ENCODE results near the gene TSPEAR. TPM values are rescaled to one million over a fixed set of nuclear protein-coding genes. Genes with fewer than 3 reads are reported as not detected.
A peak's percentile ranks its signal among the peaks of the same experiment; 100 is the strongest.

TSPEAR gene
- total and polyA plus RNA-seq, 2 of the 13 experiments (the other 11 are each of a cell fraction or from before 2014, with no cell fraction given) = 0.07 to 0.32 TPM

GRCh38 chr21:44702973-44703730, 8.2 kb downstream of the TSPEAR start (continued):
- TF ChIP-seq ZNF44 (CRISPR knock-in tag; IDR thresholded peaks at IDR 0.05) (peak; percentile 85; the same call in 1 of the 2 replicates), NFKB2 (CRISPR knock-in tag; IDR thresholded peaks at IDR 0.05; ENCODE audit: borderline replicate concordance) (peak; percentile 55; the same call in 1 of the 2 replicates), NRL (CRISPR knock-in tag; IDR thresholded peaks at IDR 0.05; ENCODE audit: borderline replicate concordance) (peak; percentile 64; the same call in 1 of the 2 replicates), ZNF556 (CRISPR knock-in tag; IDR thresholded peaks at IDR 0.05; ENCODE audit: borderline replicate concordance) (no peak), SRY (CRISPR knock-in tag; IDR thresholded peaks at IDR 0.05) (peak; percentile 71; the same call in 1 of the 2 replicates), ZFX (CRISPR knock-in tag; IDR thresholded peaks at IDR 0.05; ENCODE audit: low read depth) (peak; percentile 70), BHLHE40 (IDR thresholded peaks at IDR 0.05; ENCODE audit: low read length) (0 out of 2 replicates have a peak, but pooled peaks have one; percentile 25), CCDC6 (CRISPR knock-in tag; IDR thresholded peaks at IDR 0.05) (peak; percentile 59; the same call in 1 of the 2 replicates), MAX (IDR thresholded peaks at IDR 0.05) (peak; percentile 94), LCORL (IDR thresholded peaks at IDR 0.05) (no peak), LCORL (CRISPR knock-in tag; IDR thresholded peaks at IDR 0.05) (peak; percentile 63), GATAD2A (CRISPR knock-in tag; IDR thresholded peaks at IDR 0.05) (peak; percentile 70), ELF3 (CRISPR knock-in tag; IDR thresholded peaks at IDR 0.05) (peak; percentile 30; the same call in 1 of the 2 replicates), PHF20 (CRISPR knock-in tag; IDR thresholded peaks at IDR 0.05) (peak; percentile 43; the same call in 1 of the 2 replicates), ZNF891 (CRISPR knock-in tag; IDR thresholded peaks at IDR 0.05) (no peak), ZNF205 (CRISPR knock-in tag; IDR thresholded peaks at IDR 0.05) (no peak), SAP130 (CRISPR knock-in tag; IDR thresholded peaks at IDR 0.05; ENCODE audit: low read depth) (peak; percentile 70), ZNF598 (CRISPR knock-in tag; IDR thresholded peaks at IDR 0.05; ENCODE audit: borderline replicate concordance) (peak; percentile 63; the same call in 1 of the 2 replicates), MAFK (conservative IDR thresholded peaks at IDR 0.05 in 1 of 2, IDR thresholded peaks at IDR 0.05 in 1 of 2; ENCODE audit: low read length in 2 of 2) (no peak), ZNF274 (CRISPR knock-in tag; IDR thresholded peaks at IDR 0.05) (peak; percentile 55; the same call in 1 of the 2 replicates), ZNF547 (CRISPR knock-in tag; IDR thresholded peaks at IDR 0.05) (peak; percentile 69; the same call in 1 of the 2 replicates), ZFP36L1 (CRISPR knock-in tag; IDR thresholded peaks at IDR 0.05) (peak; percentile 94; the same call in 1 of the 2 replicates), ZNF451 (CRISPR knock-in tag; IDR thresholded peaks at IDR 0.05) (no peak), KDM6A (CRISPR knock-in tag; IDR thresholded peaks at IDR 0.05; ENCODE audit: low read depth) (no peak), ZNF773 (CRISPR knock-in tag; IDR thresholded peaks at IDR 0.05; ENCODE audit: borderline replicate concordance) (no peak), ARHGAP35 (CRISPR knock-in tag; IDR thresholded peaks at IDR 0.05; ENCODE audit: borderline replicate concordance) (0 out of 2 replicates have a peak, but pooled peaks have one; percentile 58), RXRB (CRISPR knock-in tag; IDR thresholded peaks at IDR 0.05; ENCODE audit: borderline replicate concordance) (peak; percentile 59; the same call in 1 of the 2 replicates), STAG1 (CRISPR knock-in tag; IDR thresholded peaks at IDR 0.05) (no peak), SP2 (CRISPR knock-in tag; IDR thresholded peaks at IDR 0.05) (0 out of 2 replicates have a peak, but pooled peaks have one; percentile 12), ZNF770 (CRISPR knock-in tag; IDR thresholded peaks at IDR 0.05) (no peak), GABPB1 (CRISPR knock-in tag; IDR thresholded peaks at IDR 0.05) (peak; percentile 31)
